Amniotic epithelial cell (primary cell): ENCODE data around the gene HIVEP1.

Source experiments
- DNase-seq: peaks from one replicate; pipeline ENCODE4 v3.0.0-alpha.2; 2010; ENCODE audit warnings: low read depth

The HIVEP1 gene

DNA sequence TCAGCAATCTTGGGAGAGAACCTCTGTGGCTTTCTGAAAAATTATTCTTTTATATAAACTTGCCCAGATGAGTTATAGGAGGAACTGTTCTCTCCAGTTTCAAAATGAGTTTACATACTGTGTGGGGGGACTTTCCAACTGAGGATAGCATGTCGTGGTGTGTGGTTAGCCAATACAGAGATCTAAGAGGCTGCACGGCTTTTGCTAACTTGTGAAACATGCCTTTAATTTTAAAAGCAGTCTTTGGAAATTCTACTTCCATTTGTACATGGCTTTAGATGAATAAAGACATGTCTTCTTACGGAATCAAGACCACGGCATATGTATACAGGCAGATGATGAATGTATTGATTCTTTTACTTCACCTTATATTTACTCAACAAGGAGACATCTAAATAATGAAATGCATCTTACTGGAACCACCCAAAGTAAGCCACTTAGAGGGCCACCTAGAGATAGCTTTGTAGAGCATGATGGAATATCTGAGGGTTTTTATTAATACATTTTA is 39.8 kb downstream of the HIVEP1 start:
- DNase-seq, result peak; percentile 74

DNA sequence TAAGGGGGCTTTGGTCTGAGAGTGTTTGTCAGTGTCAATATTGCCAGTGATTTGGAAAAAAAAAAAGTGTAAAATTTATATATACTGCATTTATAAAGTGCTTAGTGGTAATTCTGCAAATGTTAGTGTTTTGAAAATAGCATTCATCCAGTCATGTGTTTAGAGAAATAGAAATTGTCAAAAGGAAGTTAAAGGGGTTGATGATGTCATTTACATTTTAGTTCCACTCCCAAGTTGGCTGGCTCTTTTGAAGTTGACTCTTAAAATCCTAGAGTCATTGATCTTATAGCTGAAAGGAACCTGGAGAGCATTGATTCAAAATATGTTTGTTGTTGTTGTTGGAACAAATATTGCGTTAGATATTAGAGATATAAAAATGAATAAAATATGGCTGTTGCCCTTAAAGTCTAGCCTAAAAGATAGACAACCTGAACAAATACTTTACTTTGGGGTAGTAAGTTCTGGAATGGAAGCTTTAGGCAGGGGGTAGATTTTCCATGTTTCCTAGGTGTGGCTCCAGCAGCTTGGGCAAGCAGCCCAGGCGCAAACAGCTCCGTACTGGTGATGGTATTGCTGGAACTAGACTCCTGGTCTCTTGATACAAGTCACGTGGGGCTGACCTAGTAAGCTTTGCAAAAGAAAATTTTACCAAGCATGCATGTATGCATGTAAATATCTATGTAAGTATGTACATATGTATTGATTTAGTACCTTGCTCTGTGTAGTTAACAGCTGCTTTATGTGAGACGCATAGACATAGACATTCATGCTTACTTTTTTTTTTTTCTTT is 46.3 kb downstream of the HIVEP1 start:
- DNase-seq, result no peak

DNA sequence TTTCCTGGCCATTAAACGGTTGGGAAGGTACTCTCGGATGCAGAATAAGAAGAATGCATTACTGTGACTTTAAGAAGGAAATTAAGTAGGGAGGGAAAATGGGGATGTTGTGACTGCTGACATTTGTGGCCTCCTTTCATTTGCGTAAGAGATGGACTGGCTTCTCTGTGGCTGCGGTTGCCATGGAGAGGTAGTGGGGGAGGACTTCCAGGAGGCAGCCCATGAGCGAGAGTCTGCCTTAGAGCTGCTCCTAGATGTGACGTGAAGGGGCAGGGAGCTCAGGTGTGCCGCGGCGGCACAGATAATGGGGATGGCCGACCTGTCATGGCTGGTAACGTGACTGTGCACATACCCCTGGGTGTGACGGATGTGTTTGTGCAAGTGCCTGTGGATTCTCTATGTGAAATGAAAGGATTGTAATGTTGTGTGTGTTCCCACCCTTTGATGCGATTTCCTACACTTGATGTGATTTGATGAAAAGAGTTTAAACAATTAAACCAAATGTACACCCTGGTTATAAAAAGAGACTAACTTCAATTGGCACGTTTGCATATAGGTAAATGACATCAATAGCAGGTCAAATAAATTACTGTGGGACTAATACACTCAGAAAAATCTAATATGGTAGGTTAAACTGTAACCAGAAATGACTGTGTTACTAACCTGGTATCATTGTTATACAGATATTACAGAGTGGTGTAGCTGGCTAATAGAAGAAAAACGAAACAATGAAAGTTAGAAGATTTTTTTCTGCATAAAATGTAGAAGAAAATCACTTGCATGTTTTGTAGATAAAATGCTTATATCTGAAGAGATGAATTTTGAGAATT is 48.9 kb downstream of the HIVEP1 start:
- DNase-seq, result peak; percentile 80

DNA sequence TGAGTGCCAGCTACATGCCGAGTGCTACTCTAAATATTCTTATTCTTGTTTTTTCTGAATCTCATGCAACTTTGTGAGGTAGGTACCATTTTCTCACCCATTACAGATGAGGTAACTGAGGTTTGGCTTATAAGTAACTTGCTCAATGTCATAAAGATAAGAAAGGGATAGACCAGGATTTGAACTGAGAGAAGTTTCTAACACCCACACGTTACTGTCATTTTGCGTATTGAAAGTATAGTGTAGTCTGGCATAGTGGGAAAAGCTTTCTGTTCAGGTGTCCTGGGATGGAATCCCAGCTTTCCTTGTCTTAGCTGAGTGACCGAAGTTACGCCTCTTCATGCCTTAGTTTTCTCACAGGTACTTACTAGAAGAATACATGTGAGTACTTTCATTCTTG is 50.5 kb downstream of the HIVEP1 start:
- no peak for DNase-seq

DNA sequence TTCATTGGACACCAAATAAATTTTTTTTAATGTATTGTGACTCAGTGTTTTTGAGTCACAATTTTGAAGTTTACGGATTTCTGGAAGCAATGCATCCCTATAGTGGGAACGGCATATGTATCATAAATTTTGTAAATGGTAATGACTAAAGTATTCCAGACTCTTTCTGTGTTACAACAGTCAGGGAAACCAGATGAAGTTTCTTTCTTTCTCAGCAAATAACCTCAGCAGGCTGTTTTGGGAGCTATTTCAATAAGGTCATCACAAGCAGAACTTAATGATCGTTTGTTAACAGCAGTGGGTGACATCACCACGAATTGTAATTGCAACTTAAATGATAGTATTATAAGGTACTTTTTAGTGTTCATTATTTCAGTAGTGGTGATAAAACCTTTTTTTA is 52.0 kb downstream of the HIVEP1 start:
- peak; percentile 48 for DNase-seq

DNA sequence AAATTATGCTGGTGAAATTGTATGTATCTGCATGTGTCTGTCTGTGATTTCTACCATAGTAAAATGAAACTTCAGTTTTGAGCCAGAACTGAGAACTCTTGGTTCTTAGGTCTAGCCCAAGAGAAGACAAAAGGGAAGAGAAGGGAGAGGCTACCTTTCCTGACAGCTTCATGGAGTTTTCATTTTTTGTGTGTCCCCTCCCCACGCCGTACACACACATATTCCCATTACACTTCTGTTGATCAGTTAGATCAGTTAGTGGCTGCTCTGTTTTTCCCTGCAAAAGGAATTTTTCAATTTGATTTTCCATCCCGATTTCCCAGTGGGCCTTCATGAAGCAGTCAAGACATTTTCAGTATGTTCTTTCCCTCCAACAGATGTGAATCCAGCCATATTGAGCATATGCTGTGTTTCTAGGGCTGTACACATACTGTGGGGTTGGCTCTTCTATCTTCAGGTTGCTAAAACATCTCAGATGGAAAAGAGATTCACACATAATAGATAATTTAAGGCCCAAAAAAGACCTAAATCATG is 52.5 kb downstream of the HIVEP1 start:
- DNase-seq, result no peak

DNA sequence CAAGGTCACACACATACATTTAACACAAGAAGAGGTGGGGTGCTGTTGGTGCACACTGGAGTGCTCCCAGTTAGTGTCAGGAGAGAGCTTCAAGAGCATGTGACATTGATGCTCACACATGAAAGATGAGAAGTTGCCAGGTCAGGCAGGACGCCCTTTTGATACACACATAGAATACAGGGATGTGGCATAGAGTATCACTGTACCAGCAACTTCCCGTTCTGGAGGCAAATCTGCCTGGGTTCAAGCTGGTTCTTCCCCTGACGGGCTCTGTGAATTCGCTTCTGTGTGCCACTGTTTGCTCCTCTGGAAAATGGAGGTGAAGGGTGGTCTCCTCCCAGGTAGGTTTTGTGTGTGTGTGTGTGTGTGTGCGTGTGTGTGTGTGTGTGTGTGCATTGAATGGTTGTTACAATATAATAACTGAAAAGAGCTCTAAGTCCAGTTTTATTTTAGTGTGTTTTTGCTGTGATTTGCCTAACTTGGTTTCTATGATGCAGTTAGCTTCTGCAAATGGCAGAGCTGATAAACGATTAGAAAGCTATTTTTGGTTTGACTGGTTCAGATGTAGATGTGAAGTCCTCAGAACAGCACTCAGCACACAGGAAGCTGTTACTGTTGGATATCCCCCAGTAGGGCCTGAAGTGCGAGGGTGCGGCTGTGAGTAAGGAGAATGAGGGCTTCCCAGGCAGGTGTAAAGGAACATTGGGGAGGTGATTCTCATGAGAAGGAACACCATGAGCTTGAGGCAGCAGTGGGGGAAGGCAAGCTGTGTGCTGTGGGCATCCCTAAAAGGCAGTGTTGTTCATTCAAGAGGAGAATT is 53.4 kb downstream of the HIVEP1 start:
- no peak for DNase-seq

DNA sequence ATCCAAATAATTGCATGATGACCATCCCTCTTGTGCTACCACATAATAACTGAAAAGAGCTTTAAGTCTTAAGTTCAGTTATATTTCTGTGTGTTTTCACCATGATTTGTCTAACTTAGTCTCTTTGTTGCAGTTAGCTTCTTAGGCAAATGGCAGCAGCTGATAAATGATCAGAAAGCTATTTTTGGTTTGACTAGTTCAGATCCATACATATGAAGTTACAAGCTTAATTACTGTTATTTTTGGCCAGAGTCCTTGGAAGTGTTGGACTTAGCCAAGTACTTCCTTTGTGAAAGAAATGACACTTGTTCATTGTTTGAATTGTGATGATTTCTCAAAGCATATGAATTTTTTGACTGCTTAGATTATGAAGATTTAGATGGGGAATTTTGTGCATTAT is 54.2 kb downstream of the HIVEP1 start:
- DNase-seq, result no peak

DNA sequence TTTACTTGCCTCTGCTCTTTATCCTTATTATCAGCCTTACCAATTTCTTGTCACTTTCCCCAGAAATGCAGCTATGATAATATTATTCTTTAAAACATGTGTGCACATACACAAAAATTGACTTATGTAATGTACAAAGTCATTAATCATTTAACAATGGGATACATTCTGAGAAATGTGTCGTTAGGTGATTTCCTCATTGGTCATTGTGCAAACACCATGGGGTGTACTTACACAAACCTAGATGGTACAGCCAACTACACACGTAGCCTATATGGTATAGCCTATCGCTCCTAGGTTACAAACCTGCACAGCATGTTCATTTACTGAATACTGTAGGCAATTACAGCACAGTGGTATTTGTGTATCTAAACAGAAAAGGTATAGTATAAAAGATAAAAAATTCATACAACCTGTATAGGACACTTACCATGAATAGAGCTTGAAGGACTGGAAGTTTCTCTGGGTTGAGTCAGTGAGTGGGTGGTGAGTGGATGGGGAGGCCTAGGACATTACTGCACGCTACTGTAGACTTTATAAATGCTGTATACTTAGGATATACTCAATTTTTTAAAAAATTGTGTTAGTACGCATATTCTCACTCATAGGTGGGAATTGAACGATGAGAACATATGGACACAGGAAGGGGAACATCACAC is 56.9 kb downstream of the HIVEP1 start:
- DNase-seq, result no peak

DNA sequence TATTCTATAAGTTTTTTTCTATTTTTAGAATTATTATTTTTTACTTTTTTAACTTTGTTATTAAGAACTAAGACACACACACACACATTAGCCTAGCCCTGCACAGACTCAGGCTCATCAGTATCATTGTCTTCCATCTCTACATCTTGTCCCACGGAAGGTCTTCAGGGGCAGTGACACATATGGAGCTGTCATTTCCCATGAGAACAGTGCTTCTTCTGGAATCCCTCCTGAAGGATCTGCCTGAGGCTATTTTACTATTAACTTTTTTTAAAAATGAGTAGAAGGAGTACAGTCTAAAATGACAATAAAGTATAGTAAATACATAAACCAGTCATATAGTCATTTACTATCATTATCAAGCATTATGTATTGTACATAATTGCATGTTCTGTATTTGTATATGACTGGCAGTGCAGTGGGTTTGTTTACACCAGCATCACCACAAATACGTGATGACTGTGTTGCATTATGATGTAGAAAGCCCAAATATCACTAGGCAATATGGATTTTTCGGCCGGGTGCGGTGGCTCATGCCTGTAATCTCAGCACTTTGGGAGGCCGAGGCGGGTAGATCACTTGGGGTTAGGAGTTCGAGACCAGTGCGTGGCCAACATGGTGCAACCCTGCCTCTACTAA is 57.9 kb downstream of the HIVEP1 start:
- DNase-seq, result no peak

DNA sequence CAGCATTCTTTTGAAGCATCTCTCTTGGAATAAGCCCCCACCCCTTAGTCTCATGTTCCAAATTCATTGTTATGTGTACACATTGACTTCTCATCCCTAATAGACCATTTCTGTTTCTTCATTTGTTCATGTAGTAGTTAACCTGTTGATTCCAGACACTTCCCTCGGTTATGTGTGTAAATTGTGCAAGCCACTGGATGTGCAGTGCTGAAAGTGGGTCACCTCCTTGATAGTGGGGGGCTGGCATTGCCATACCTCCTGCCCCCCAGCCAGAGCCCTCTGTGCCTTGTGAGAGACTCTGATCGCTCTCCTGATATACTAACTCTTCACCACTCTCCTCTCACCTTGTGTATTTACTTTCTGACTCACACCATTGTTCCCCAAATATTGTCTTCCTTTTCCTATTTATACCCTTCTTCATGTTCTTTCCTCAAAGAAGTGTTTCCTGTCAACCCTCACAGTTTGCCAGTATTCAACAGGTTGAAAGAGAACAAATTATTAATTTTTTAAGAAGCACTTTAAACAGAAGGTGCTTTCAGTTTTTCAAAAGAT is 59.0 kb downstream of the HIVEP1 start:
- no peak for DNase-seq

DNA sequence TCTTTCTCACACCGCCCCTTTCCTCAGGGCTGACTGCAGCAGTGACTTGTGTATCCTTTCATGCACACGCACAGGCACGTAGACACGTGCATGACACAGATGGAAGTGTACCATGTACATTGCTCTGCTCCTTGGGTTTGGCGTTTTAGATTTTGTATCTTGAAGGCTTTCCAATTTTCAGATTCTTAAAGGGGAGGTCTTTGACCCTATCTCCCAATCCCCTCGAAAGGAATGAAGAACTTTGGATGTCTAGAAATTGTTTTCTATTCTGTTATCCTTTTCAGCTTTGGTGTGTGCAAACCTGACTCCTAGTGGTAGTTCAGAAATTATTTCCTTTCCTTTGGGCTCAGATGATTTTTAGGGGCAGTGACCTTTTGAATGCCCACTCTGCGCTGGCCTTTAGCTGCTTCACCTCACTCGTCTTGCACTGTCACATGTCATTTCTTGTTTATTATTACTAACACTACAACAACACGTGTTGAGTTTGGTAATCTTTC is 63.0 kb downstream of the HIVEP1 start:
- DNase-seq, result no peak

DNA sequence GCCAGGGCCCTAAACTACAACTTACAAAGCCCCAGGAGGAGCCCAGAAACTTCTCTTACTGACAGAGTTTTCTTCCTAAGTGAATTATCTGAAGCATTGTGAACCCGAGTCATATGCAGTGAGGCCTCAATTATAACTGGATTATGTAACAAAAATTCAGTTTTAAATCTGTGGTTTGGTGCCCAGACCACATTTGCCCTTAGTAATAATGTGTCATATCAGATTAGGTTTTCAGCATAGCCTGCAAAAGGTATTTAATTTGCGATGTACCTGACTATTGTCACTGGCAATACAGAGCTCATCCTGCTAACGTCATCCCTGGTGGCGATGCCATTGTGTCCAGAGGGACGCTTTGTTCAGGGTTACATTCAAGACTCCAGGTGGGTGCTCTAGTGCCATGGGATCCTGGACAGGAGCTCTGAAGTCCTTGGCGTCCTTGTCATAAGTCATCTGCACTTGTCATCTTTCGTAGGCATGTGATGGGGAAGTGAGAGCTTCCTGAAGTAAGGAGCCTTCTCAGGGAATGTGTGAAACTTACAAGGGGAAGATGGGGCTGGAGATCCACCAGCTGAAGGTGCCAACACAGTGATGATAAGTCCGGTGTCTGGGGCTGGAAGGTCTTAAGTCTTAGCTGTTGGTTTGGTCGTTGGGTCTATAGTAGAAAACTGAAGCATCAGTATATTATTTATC is 65.1 kb downstream of the HIVEP1 start:
- DNase-seq, result peak; percentile 9

DNA sequence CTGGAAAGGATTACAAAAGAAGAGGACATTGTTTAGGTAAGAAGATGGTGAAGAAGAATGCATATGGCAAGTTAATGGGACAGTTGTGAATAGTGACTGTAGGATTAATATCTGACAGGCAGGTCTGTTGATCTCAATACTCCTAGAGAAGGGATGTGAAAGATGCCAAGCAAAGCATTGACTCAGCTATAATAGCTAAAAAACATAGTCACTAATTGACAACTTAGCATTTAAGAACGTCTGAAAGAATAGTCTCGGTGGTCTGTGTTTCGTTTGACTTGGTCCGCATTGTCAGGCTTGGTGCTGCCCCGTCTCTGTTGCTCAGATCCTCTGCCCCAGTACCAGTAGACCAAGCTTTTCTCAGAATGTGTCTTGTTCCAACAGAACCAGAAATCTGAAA is 65.9 kb downstream of the HIVEP1 start:
- no peak for DNase-seq

DNA sequence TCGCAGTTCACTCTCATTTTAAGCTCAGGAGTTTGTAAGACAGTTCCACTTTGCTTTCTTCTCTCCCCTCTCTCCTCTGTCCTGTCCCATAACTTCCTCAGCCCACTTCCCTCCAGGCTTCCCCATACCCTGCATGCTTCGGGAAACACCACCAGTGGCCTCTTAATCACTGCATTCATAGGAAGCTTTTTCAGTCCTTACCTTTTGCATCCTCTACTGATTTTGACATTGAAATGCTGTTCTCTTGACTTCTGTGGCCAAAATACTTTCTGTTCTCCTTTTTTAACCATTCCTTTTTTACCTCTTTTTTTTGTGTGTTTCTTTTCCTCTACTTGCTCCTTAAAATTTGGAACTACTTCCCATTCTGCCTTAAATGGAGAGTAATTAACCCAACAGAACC is 69.7 kb downstream of the HIVEP1 start:
- DNase-seq, result no peak

DNA sequence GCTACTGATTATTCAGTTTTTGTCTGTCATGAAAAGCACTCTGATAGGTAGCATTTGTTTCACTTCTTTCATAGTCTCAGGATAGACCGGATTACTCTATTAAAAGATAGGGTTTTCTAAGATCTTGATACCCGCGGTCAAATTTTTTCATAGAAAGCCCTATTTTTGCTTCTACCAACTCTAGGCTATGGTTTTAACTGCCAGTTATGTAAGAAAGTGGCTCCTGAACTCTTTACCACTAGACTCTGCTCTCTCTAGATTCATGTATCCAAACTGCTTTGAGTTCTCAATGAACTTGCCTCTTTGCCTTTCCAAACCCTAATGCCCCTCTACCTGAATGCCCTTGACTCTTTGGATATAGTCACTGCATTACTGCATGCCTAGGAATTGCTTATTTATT is 70.3 kb downstream of the HIVEP1 start:
- no peak for DNase-seq

DNA sequence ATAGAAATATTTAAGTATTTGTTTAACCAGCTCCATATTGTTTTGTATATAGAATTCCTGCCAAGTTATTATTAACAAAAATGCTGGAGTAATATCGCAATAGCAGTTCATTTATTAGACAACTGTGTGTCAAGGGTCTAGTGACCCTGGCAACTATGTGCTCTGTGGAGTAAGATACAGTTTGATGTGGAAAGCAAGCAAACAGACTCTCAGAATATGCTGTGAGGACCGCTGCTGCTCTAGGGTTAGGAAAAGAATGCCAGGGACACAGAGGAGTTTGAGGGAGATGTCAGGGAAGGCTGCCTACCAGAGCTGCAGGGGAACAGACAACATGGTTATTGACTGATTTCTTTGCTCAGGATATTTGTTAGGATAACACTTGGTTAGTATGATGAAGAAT is 71.2 kb downstream of the HIVEP1 start:
- no peak for DNase-seq

DNA sequence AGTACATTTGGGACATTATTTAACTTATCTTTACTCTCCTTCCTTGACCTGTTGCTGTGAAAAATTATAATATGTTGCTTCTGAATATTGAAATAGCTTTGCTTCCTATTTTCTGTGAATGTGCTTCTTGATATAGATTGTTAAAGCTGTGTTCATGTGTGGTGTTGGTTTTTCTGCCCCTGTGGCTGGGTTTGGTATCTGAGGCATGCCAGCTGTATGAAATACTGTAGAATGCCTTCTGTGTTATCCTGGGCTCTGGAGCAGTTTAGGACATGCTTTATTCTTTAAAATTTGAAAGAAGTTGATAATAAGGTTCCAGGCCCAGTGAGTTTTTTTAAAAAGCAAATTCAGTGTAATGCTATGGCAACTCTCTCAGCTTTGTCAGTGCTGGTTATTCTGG is 71.7 kb downstream of the HIVEP1 start:
- no peak for DNase-seq

DNA sequence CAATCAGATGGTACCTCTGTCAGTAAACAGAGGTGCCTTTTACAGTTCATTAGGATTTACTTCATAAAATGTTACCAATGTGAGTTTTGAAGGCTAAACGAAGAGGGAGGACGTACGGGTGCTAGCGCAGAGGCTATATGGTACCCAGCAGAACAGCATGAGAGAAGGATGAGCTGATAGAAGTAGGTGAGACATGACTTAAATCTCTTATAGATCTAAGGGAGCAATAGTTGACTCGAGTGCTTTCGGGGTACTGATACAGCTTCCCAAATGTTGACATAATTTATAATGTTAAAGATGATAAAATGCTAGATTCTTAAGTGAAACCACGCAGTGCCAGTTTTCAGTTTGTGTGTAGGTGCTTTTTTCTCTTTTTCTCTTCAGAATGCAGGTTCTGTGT is 72.6 kb downstream of the HIVEP1 start:
- no peak for DNase-seq

DNA sequence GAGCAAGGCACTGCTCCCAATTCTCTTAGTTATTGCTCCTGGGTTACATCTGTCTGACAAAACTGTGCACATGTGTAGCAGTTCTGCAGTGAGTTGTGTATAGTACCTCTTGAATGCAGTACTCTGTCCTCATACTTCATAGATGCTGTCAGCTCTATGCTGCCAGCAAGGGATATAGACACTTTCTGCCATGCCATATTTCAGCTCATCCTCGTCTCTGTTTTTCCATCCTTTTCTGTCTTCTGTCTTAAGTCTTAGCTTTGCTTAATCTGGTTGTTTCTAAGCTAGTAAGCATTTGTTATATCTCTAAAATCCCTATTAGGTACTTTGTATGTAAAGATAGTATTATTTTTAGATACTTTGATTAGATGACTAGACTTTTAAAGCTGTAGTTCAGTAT is 76.4 kb downstream of the HIVEP1 start:
- no peak for DNase-seq
